GM23338 (cell line): Measurements from ENCODE around the gene KLF2. TPM values are rescaled to one million over a fixed set of nuclear protein-coding genes. Genes with fewer than 3 reads are reported as not detected.

Source experiments
- ATAC-seq: fragments of 200-7000 bp; cut with Tn5 transposase; 3 replicates; pipeline ENCODE4 v1.9.1; 2020
- DNase-seq: peaks from one replicate; pipeline ENCODE4 v3.0.0-alpha.2; 2015; ENCODE audit warnings: low spot score
- H2AFZ ChIP-seq: fragments of 200-600 bp; sonication (generic); 2 replicates; pipeline ENCODE4 v1.8.0; 2016; ENCODE audit warnings: antibody characterized with exemption, mild to moderate bottlenecking, moderate library complexity
- H3F3A ChIP-seq: fragments of 200-600 bp; sonication (generic); replicated peaks from 2 replicates; pipeline ENCODE4 v1.8.0; 2017; ENCODE audit warnings: antibody characterized with exemption, mixed run types, low read depth
- H3K27ac ChIP-seq: fragments of 200-600 bp; sonication (generic); 2 replicates; pipeline ENCODE4 v1.6.1; 2016; ENCODE audit warnings: low read depth
- H3K27me3 ChIP-seq: fragments of 200-600 bp; sonication (generic); 2 replicates; pipeline ENCODE4 v1.8.0; 2016; ENCODE audit warnings: mild to moderate bottlenecking, mixed run types, moderate library complexity; ENCODE audit not compliant: insufficient read depth
- H3K36me3 ChIP-seq: fragments of 200-600 bp; sonication (generic); 2 replicates; pipeline ENCODE4 v1.8.0; 2016; ENCODE audit warnings: mild to moderate bottlenecking; ENCODE audit not compliant: insufficient read depth
- H3K4me1 ChIP-seq: fragments of 200-600 bp; sonication (generic); 2 replicates; pipeline ENCODE4 v1.8.0; 2016; ENCODE audit warnings: mild to moderate bottlenecking, moderate library complexity; ENCODE audit not compliant: insufficient read depth
- H3K4me2 ChIP-seq: fragments of 200-600 bp; sonication (generic); 2 replicates; pipeline ENCODE4 v1.7.1; 2017; ENCODE audit warnings: mixed run types
- H3K4me3 ChIP-seq: fragments of 200-600 bp; sonication (generic); 2 replicates; pipeline ENCODE4 v1.6.1; 2016; ENCODE audit warnings: mixed run types
- H3K79me2 ChIP-seq: fragments of 200-600 bp; sonication (generic); replicated peaks from 2 replicates; pipeline ENCODE4 v1.8.0; 2017; ENCODE audit warnings: mild to moderate bottlenecking; ENCODE audit not compliant: insufficient read depth
- H3K9me2 ChIP-seq: fragments of 200-600 bp; sonication (generic); 2 replicates; pipeline ENCODE4 v1.8.0; 2017; ENCODE audit not compliant: insufficient read depth
- H4K20me1 ChIP-seq: fragments of 200-600 bp; sonication (generic); replicated peaks from 2 replicates; pipeline ENCODE4 v1.8.0; 2017; ENCODE audit warnings: mild to moderate bottlenecking; ENCODE audit not compliant: insufficient read depth
- H3K27ac Mint-ChIP-seq: 2 replicates; pipeline ENCODE4 v1.8.0; 2020; ENCODE audit warnings: inconsistent platforms, mild to moderate bottlenecking, moderate library complexity, mixed read lengths
- H3K27me3 Mint-ChIP-seq: 3 replicates; pipeline ENCODE4 v1.8.0; 2022; ENCODE audit warnings: low read depth, mild to moderate bottlenecking, moderate library complexity, mixed read lengths, inconsistent platforms; ENCODE audit not compliant: insufficient read depth, poor library complexity
- H3K36me3 Mint-ChIP-seq: 3 replicates; pipeline ENCODE4 v1.8.0; 2021; ENCODE audit warnings: low read depth, mild to moderate bottlenecking, inconsistent platforms, moderate library complexity, mixed read lengths
- H3K4me1 Mint-ChIP-seq: 3 replicates; pipeline ENCODE4 v1.8.0; 2020; ENCODE audit warnings: mild to moderate bottlenecking, inconsistent platforms, mixed read lengths
- H3K4me3 Mint-ChIP-seq: 3 replicates; pipeline ENCODE4 v1.8.0; 2021; ENCODE audit warnings: moderate library complexity, mild to moderate bottlenecking, inconsistent platforms, mixed read lengths
- H3K9me3 Mint-ChIP-seq: 3 replicates; pipeline ENCODE4 v1.8.0; 2020; ENCODE audit warnings: moderate library complexity, mild to moderate bottlenecking, inconsistent platforms, mixed read lengths
- CTCF ChIP-seq, 2 experiments: fragments of 200-600 bp in 1 of 2; sonication (generic) in 1 of 2; conservative IDR thresholded peaks; 2 replicates each; pipeline versions ENCODE4 v1.5.1 to v1.6.1; 2016 to 2017; ENCODE audit warnings: antibody characterized with exemption in 2 of 2, low read depth in 2 of 2, mild to moderate bottlenecking in 2 of 2, moderate library complexity in 1 of 2
- ETS1 ChIP-seq: IDR thresholded peaks from 2 replicates; pipeline ENCODE4 v1.6.1; 2016; ENCODE audit warnings: antibody characterized with exemption
- EZH2 ChIP-seq: fragments of 200-600 bp; sonication (generic); IDR thresholded peaks from one replicate; pipeline ENCODE4 v1.8.0; 2017; ENCODE audit warnings: antibody characterized with exemption, mild to moderate bottlenecking, low read depth; ENCODE audit not compliant: unreplicated experiment
- NANOG ChIP-seq: IDR thresholded peaks from 2 replicates; pipeline ENCODE4 v1.6.1; 2016; ENCODE audit warnings: antibody characterized with exemption, borderline replicate concordance
- POLR2AphosphoS5 ChIP-seq: IDR thresholded peaks from 2 replicates; pipeline ENCODE4 v1.6.1; 2016; ENCODE audit warnings: antibody characterized with exemption, low read depth
- REST ChIP-seq: IDR thresholded peaks from one replicate; pipeline ENCODE4 v1.6.1; 2018; ENCODE audit warnings: antibody characterized with exemption; ENCODE audit not compliant: unreplicated experiment
- STAT1 ChIP-seq: IDR thresholded peaks from one replicate; pipeline ENCODE4 v1.6.1; 2016; ENCODE audit warnings: antibody characterized with exemption; ENCODE audit not compliant: unreplicated experiment
- ZNF114 ChIP-seq: fragments of 250-450 bp; sonication (Bioruptor Pico); IDR thresholded peaks from 2 replicates; pipeline ENCODE4 v1.5.0; 2020; ENCODE audit warnings: mild to moderate bottlenecking, moderate library complexity
- ZNF331 ChIP-seq: fragments of 250-450 bp; sonication (Bioruptor Pico); IDR thresholded peaks from 2 replicates; pipeline ENCODE4 v1.5.0; 2020; ENCODE audit warnings: low read depth, mild to moderate bottlenecking, moderate library complexity
- polyA plus RNA-seq: library from polyadenylated mRNA; unstranded; fragments of >200 nt; fragmentation: Nextera tagmentation; extraction: Ambion mirVana; gene quantifications from 2 replicates; pipeline ENCODE4 v1.2.1, GENCODE V29; 2016
- total RNA-seq: library from RNA; depleted of rRNA; stranded (reverse); fragments of >200 nt; shearing (Covaris generic); gene quantifications from 2 replicates; pipeline ENCODE4 v1.2.3, GENCODE V29; 2014

KLF2 gene
- total and polyA plus RNA-seq, 2 experiments from 2014 or later: 0.90 TPM; not detected in 1

- H4K20me1 ChIP-seq: no peaks in the 10 kb centered on the region
- H3K9me3 Mint-ChIP-seq: peaks cover 5% of the 10 kb centered on the region; the same call in 2 of the 3 replicates
- H3K4me3 ChIP-seq: no peak overlapping the region
- DNase-seq (no peak), ATAC-seq (no peak)
- no peaks in the 10 kb centered on the region for H3K36me3 ChIP-seq
- peaks cover 6% of the 10 kb centered on the region; the same call in 1 of the 2 replicates for H3K4me1 ChIP-seq
- no peak overlapping the region for H3K27ac ChIP-seq
- no peak overlapping the region for H3K4me2 ChIP-seq
- H3K36me3 Mint-ChIP-seq: no peaks in the 10 kb centered on the region
- peaks cover 4% of the 10 kb centered on the region for H3K27me3 Mint-ChIP-seq
- H3F3A ChIP-seq: no peaks in the 10 kb centered on the region
- TF ChIP-seq REST (no peak), ZNF114 (CRISPR knock-in tag) (no peak), EZH2 (no peak), CTCF (conservative IDR thresholded peaks at IDR 0.05; ENCODE audit: low read depth in 2 of 2) (no peak), POLR2AphosphoS5 (no peak), ZNF331 (CRISPR knock-in tag) (no peak), STAT1 (no peak), ETS1 (no peak), NANOG (no peak)
- no peaks in the 10 kb centered on the region for H3K79me2 ChIP-seq
- peaks cover 8% of the 10 kb centered on the region for H3K4me1 Mint-ChIP-seq
- H3K27ac Mint-ChIP-seq: no peak overlapping the region
- H3K27me3 ChIP-seq: no peaks in the 10 kb centered on the region
- H2AFZ ChIP-seq: no peak overlapping the region
- no peak overlapping the region for H3K4me3 Mint-ChIP-seq
- H3K9me2 ChIP-seq: no peaks in the 10 kb centered on the region
Observed at GRCh38 chr19:16309643-16310042, 15.0 kb upstream of the KLF2 start.
